NCI-H345 treated with DMSO at 0.1 percent for 48 hours (cell line): ENCODE measurements around the gene CPNE1.
"Not testable (repeated sequence)": the region's sequence is repeated elsewhere in the genome, so short reads cannot be mapped to it uniquely, and the experiment has no call there.

Experiments used
- DNase-seq: peaks from one replicate; lab custom pipeline; 2025; ENCODE audit not compliant: unreplicated experiment; lab: John Stamatoyannopoulos, UW

The CPNE1 gene

GRCh38 chr20:35698298-35699126 is 33.8 kb upstream of the CPNE1 start:
- no peak for DNase-seq

DNA sequence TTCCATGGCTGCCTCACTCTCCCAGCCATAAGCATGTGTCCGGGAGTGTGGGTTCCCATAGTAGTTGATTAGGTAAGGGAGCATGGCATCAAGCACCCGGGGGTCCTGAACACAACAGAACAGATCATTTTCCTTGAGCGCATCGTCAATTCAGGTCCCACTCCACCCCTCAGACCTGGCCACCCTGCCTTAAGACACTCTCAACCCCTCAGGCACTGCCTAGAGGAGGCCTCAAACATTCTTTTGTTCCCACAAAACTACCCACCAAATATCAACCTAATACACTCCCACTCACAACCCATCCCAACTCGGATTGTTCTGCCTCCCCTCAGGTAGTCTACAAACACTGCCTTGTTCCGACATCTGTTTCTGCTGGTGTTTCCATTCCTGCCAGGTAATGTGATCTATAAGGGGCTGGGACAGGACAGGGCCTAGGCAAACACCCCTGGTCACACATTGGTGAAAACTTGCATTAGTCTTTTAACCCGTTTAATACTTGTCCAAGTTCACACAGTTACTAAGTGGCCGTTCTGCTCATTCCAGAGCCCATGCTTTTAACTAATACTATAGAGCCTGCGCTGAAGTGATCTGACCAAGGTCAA is 33.1 kb upstream of the CPNE1 start:
- no peak for DNase-seq

DNA sequence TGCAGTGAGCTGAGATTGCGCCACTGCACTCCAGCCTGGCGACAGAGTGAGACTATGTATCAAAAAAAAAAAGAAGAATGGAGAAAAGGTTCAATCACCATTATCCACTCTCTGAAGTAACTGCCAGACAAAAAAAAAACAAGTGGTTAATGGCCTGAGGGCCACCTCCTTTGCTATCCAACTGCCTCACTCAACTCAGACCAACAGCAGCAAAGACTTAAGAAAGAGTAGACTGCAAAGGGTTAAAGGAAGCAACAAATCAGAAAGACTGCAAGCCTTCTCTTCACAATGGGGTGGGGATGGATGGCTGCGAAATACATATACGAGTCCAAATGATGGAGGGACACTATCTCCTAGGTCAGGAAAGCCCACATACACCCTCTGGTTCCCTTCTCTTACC is 31.3 kb upstream of the CPNE1 start:
- no peak for DNase-seq

DNA sequence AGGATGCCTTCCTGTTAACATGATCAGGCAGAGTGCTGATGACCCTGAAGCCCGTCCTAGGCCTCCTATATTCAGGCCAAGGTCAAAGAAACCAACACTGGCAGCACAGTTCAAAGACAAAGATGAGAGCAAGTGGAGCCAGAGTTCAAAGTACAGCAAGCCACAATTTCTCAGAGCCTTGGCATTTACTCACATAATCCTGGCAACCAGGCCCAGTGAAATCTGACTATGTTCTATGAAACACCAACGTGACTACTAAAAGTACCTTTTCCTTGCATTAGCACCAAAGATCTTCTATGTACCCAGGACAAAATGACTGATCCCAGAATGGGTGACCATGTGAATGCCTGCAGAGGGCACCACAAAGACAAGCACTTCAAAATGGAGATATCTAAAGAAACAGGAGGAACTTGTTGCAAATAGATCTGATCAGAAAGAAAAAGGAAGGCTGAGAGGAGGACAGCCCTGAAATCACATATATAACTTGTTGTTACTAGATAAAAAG is 30.6 kb upstream of the CPNE1 start:
- DNase-seq, result no peak

GRCh38 chr20:35690265-35690664 is 25.6 kb upstream of the CPNE1 start:
- DNase-seq, result no peak

GRCh38 chr20:35686872-35687271 is 22.2 kb upstream of the CPNE1 start:
- DNase-seq, result not testable (repeated sequence)

GRCh38 chr20:35685368-35685767 is 20.7 kb upstream of the CPNE1 start:
- not testable (repeated sequence) for DNase-seq

DNA sequence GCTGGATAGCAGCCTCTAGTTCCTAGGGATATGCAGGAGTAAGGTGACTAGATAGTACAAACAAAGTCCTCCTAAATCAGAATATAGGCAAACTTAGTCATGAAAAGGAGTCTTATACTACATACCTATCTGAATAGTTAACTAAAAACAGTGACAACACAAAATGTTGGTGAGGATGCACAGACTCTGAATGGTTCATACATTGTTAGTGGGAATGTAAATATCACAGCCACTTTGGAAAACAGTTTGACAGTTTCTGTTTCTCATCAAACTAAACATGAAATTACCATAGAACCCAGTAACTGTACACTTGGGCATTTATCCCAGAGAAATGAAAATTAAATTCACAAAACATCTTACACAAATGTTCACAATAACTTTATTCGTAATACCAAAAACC is 17.3 kb upstream of the CPNE1 start:
- no peak for DNase-seq

GRCh38 chr20:35680452-35681183 is 15.9 kb upstream of the CPNE1 start:
- no peak for DNase-seq

DNA sequence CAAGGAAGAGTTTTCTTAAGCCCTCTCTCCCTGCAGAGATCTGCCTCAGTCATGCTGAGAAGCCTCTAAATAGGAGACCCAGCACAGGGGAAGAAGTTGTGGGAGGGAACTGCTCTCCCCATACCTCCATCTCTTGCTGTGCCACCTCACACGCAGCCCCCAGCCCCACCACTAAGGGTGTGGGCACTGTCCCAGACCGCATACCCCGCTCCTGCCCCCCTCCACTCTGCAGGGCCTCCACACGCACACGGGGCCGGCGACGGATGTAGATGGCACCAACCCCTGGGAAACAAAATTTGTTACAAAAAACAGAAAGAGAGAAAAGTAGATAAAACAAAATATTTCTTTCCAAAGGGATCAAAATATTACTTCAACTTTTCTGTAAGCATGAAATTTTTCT is 10.2 kb upstream of the CPNE1 start:
- no peak for DNase-seq

- DNase-seq, result no peak
Observed at GRCh38 chr20:35673884-35674283, 9.2 kb upstream of the CPNE1 start.

- DNase-seq, result no peak
Observed at GRCh38 chr20:35669681-35670080, 5.0 kb upstream of the CPNE1 start.

- DNase-seq, result no peak
Observed at GRCh38 chr20:35669221-35669620, 4.5 kb upstream of the CPNE1 start.

DNA sequence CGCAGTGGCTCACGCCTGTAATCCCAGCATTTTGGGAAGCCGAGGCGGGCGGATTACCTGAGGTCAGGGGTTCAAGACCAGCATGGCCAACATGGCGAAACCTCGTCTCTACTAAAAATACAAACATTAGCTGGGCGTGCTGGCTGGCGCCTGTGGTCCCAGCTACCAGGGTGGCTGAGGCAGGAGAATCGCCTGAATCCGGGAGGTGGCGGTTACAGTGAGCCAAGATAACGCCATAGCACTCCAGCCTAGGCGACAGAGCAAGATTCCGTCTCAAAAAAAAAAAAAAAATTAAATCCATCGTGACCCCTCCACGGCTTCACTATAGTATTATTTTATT is 1.2 kb upstream of the CPNE1 start:
- no peak for DNase-seq

GRCh38 chr20:35663516-35664465 is 909 bp downstream of the CPNE1 start:
- DNase-seq, result peak; percentile 25

- DNase-seq, result no peak
Observed at GRCh38 chr20:35662551-35662950, 2.1 kb downstream of the CPNE1 start.

GRCh38 chr20:35661908-35662307 is 2.8 kb downstream of the CPNE1 start:
- DNase-seq, result no peak

DNA sequence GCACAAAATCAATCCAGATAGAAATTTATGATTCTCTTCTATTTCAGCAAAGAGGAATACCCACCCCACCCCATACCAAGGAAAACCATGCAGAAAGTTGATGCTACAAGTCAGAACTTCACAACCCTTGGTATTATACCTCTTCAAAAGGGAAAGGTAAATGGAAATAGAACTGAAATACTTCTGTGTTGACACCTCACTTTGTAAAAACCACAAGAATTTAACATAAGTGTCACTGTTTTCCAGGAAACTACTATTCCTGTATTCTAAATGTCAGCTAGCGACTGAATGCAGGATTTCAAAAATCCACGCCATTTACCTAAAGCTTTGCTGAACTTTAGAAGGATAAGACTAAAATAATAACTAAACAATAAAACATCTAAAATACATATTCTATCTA is 3.6 kb downstream of the CPNE1 start:
- DNase-seq, result no peak

DNA sequence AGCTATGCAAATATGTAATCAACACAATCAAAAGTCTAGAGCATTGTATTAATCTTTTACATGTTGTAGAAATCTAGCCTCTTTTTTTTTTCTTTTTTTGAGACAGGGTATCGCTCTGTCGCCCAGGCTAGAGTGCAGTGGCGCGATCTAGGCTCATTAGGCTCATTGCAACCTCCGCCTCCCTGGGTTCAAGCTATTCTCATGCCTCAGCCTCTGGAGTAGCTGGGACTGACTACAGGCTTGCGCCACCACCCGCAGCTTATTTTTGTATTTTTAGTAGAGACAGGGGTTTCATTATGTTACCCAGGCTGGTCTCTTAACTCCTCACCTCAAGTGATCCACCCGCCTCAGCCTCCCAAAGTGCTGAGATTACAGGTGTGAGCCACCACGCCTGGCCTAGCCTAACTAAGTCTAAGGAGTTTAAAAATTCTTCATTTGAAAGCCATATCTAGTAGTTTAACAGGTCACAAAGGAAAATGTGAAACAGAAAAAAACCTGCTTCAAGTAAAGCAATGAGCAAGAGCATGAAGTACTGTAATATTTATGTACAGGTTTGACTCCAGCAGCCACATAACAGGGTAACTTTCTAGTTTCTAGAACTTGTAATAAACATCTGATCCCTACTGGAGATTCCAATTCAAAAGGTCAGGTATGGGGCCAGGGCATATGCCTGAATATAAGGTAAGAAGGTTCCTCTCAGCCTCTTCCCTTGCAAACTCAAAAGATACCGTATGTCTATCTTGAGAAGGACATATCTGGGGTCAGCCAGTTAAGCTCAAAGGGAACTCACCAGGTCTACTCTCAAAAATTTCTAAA is 4.4 kb downstream of the CPNE1 start:
- no peak for DNase-seq

- no peak for DNase-seq
Observed at GRCh38 chr20:35657271-35657670, 7.4 kb downstream of the CPNE1 start.
